RWPE2 (cell line): ENCODE data around the gene PDZRN4.
A peak's percentile ranks its signal among the peaks of the same experiment; 100 is the strongest.
"Not testable (repeated sequence)": the region's sequence is repeated elsewhere in the genome, so short reads cannot be mapped to it uniquely, and the experiment has no call there.

Experiments
- ATAC-seq: fragments of 200-7000 bp; cut with Tn5 transposase; 3 replicates; pipeline ENCODE4 v1.9.1; 2021; ENCODE audit warnings: low read depth
- DNase-seq: peaks from one replicate; pipeline ENCODE4 v3.0.0-alpha.2; 2020; ENCODE audit warnings: low spot score
- H3K27ac ChIP-seq: fragments of 450-650 bp; 2 replicates; pipeline ENCODE4 v1.5.1; 2017; ENCODE audit warnings: mild to moderate bottlenecking; ENCODE audit not compliant: poor library complexity, severe bottlenecking
- H3K27me3 ChIP-seq: fragments of 250-450 bp; sonication (Bioruptor Pico); 2 replicates; pipeline ENCODE4 v1.5.1; 2021; ENCODE audit warnings: mild to moderate bottlenecking, moderate library complexity; ENCODE audit not compliant: insufficient read depth, poor library complexity, severe bottlenecking
- H3K36me3 ChIP-seq: fragments of 250-450 bp; sonication (Bioruptor Pico); 2 replicates; pipeline ENCODE4 v1.5.1; 2020; ENCODE audit warnings: low read depth, mild to moderate bottlenecking, moderate library complexity
- H3K4me1 ChIP-seq: fragments of 250-450 bp; sonication (Bioruptor Pico); 2 replicates; pipeline ENCODE4 v1.5.1; 2021; ENCODE audit warnings: mild to moderate bottlenecking, moderate library complexity; ENCODE audit not compliant: insufficient read depth, poor library complexity, severe bottlenecking
- H3K4me3 ChIP-seq: fragments of 250-450 bp; sonication (Bioruptor Pico); 2 replicates; pipeline ENCODE4 v1.5.1; 2021; ENCODE audit warnings: mild to moderate bottlenecking, moderate library complexity; ENCODE audit not compliant: severe bottlenecking
- H3K9me3 ChIP-seq: fragments of 250-450 bp; sonication (Bioruptor Pico); 2 replicates; pipeline ENCODE4 v1.5.1; 2021; ENCODE audit warnings: mild to moderate bottlenecking, moderate library complexity; ENCODE audit not compliant: severe bottlenecking
- CTCF ChIP-seq: fragments of 450-650 bp; IDR thresholded peaks from one replicate; pipeline ENCODE4 v1.5.1; 2017; ENCODE audit warnings: mild to moderate bottlenecking, moderate library complexity; ENCODE audit not compliant: poor library complexity, severe bottlenecking

Gene PDZRN4

GRCh38 chr12:41293461-41293860 is 105.3 kb downstream of the PDZRN4 start:
- H3K27ac ChIP-seq: peak overlapping the region; percentile 85
- H3K9me3 ChIP-seq: no peaks in the 10 kb centered on the region
- H3K4me1 ChIP-seq: peaks cover 21% of the 10 kb centered on the region
- no peak for TF ChIP-seq CTCF
- no peaks in the 10 kb centered on the region for H3K27me3 ChIP-seq
- H3K36me3 ChIP-seq: no peaks in the 10 kb centered on the region
- DNase-seq (no peak), ATAC-seq (no peak; the same call in 1 of the 3 replicates)
- no peak overlapping the region for H3K4me3 ChIP-seq

GRCh38 chr12:41302979-41303403 is 114.9 kb downstream of the PDZRN4 start:
- Histone ChIP-seq H3K4me1 (peaks cover 3% of the 10 kb centered on the region), H3K4me3 (no peak overlapping the region), H3K27ac (no peak overlapping the region), H3K27me3 (no peaks in the 10 kb centered on the region), H3K36me3 (no peaks in the 10 kb centered on the region), H3K9me3 (no peaks in the 10 kb centered on the region)
- ATAC-seq: no peak
- TF ChIP-seq CTCF: no peak
- no peak for DNase-seq

GRCh38 chr12:41304526-41304925 is 116.4 kb downstream of the PDZRN4 start:
- Histone ChIP-seq H3K4me1 (peaks cover 3% of the 10 kb centered on the region), H3K27me3 (no peaks in the 10 kb centered on the region), H3K36me3 (no peaks in the 10 kb centered on the region), H3K4me3 (no peak overlapping the region), H3K9me3 (no peaks in the 10 kb centered on the region), H3K27ac (no peak overlapping the region)
- DNase-seq: no peak
- no peak for TF ChIP-seq CTCF
- peak; percentile 76 for ATAC-seq

- no peak for TF ChIP-seq CTCF
- no peaks in the 10 kb centered on the region for H3K36me3 ChIP-seq
- H3K27ac ChIP-seq: no peak overlapping the region
- no peak for DNase-seq
- H3K4me1 ChIP-seq: no peaks in the 10 kb centered on the region
- ATAC-seq: no peak
- H3K4me3 ChIP-seq: no peak overlapping the region
- no peaks in the 10 kb centered on the region for H3K27me3 ChIP-seq
- no peaks in the 10 kb centered on the region for H3K9me3 ChIP-seq
These were observed 122.2 kb downstream of the PDZRN4 start for GRCh38 chr12:41310367-41310766.

- no peak overlapping the region for H3K27ac ChIP-seq
- DNase-seq (no peak), ATAC-seq (no peak)
- H3K9me3 ChIP-seq: no peaks in the 10 kb centered on the region
- no peaks in the 10 kb centered on the region for H3K4me1 ChIP-seq
- no peak overlapping the region for H3K4me3 ChIP-seq
- H3K27me3 ChIP-seq: no peaks in the 10 kb centered on the region
- no peaks in the 10 kb centered on the region for H3K36me3 ChIP-seq
- TF ChIP-seq CTCF: no peak
These were observed 123.8 kb downstream of the PDZRN4 start for GRCh38 chr12:41311883-41312282.

GRCh38 chr12:41312451-41312850 is 124.3 kb downstream of the PDZRN4 start:
- H3K4me1 ChIP-seq, H3K9me3 ChIP-seq, ATAC-seq, H3K27ac ChIP-seq, H3K27me3 ChIP-seq, H3K36me3 ChIP-seq, H3K4me3 ChIP-seq, DNase-seq: not testable (repeated sequence)
